ENCODE data around the gene EPN1. TPM values are rescaled to one million over a fixed set of nuclear protein-coding genes. Genes with fewer than 3 reads are reported as not detected.

Gene EPN1
- polyA plus RNA-seq, 1 donor (not counting 4 experiments of a cell fraction or from before 2014, with no cell fraction given), result 23.3 TPM

DNA sequence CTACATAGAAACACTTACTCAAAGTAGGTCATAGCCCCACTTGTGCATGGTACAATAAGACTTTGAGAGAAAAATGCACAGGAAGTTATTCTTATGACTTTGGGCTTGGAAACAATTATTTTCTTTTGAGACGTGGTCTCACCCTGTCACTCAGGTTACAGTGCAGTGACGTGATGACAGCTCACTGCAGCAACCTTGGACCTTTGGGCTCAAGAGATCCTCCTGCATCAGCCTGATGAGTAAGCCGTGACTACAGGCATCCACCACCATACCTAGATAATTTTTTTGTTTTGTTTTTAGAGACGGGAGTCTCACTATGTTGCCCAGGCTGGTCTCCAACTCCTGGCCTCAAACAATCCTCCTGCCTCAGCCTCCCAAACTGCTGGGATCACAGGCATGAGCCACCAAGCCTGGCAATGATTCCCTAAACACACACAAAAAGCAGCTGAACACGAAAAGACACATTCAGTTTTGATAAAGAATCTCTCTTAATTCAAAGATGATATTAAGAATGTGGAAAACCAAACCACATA is 45.3 kb downstream of the EPN1 start:
- Histone ChIP-seq H3K4me2 (ENCODE audit: control insufficient read depth, extremely low read depth, insufficient read depth, low read depth, low read length) (no peak overlapping the region), H4K20me1 (ENCODE audit: control insufficient read depth, extremely low read depth, insufficient read depth, low read length) (no peaks in the 10 kb centered on the region), H3K9me1 (ENCODE audit: control insufficient read depth, extremely low read depth, insufficient read depth, low read length) (no peaks in the 10 kb centered on the region), H3K27ac (ENCODE audit: control insufficient read depth, insufficient read depth, low read length) (no peak overlapping the region), H3K27me3 (ENCODE audit: control insufficient read depth, extremely low read depth, insufficient read depth, low read length) (no peaks in the 10 kb centered on the region), H3K4me3 (ENCODE audit: control insufficient read depth in 2 of 3, extremely low read depth in 1 of 3, insufficient read depth in 2 of 3, low read depth in 1 of 3, low read length in 3 of 3) (no peak overlapping the region), H3K79me2 (ENCODE audit: control insufficient read depth, insufficient read depth, low read length) (no peaks in the 10 kb centered on the region), H3K9me3 (ENCODE audit: control insufficient read depth, low read depth, low read length) (peaks cover 1% of the 10 kb centered on the region), H3K4me1 (ENCODE audit: control insufficient read depth, extremely low read depth, insufficient read depth, low read length) (no peaks in the 10 kb centered on the region), H3K9ac (ENCODE audit: control insufficient read depth, extremely low read depth, insufficient read depth, low read length) (no peak overlapping the region), H2AFZ (ENCODE audit: control insufficient read depth, low read length) (no peak overlapping the region), H3K36me3 (ENCODE audit: control insufficient read depth in 2 of 2, extremely low read depth in 1 of 2, insufficient read depth in 2 of 2, low read length in 2 of 2) (no peaks in the 10 kb centered on the region)
- FAIRE-seq (no peak), DNase-seq (ENCODE audit: low read depth, low spot score) (no peak)
- dilution Hi-C loops (cut with MboI; ENCODE audit: extremely low pct_ligation_motif_present, low sequenced_read_pairs), result no loop called here
- no peak for TF ChIP-seq CTCF (optimal IDR thresholded peaks at IDR 0.05 in 1 of 3, IDR thresholded peaks at IDR 0.05 in 1 of 3, conservative IDR thresholded peaks at IDR 0.05 in 1 of 3; ENCODE audit: extremely low read depth in 1 of 3, insufficient read depth in 2 of 3, low read length in 3 of 3)
- no peak for TF ChIP-seq EZH2 (IDR thresholded peaks at IDR 0.05; ENCODE audit: low read length)

- peaks cover 1% of the 10 kb centered on the region for H3K9me3 ChIP-seq (ENCODE audit: control insufficient read depth, low read depth, low read length)
- no peaks in the 10 kb centered on the region for H3K9me1 ChIP-seq (ENCODE audit: control insufficient read depth, extremely low read depth, insufficient read depth, low read length)
- no peak overlapping the region for H3K4me2 ChIP-seq (ENCODE audit: control insufficient read depth, extremely low read depth, insufficient read depth, low read depth, low read length)
- no peak overlapping the region for H3K4me3 ChIP-seq (ENCODE audit: control insufficient read depth in 2 of 3, extremely low read depth in 1 of 3, insufficient read depth in 2 of 3, low read depth in 1 of 3, low read length in 3 of 3)
- FAIRE-seq, result no peak
- H3K27me3 ChIP-seq (ENCODE audit: control insufficient read depth, extremely low read depth, insufficient read depth, low read length), result no peaks in the 10 kb centered on the region
- no peaks in the 10 kb centered on the region for H3K36me3 ChIP-seq (ENCODE audit: control insufficient read depth in 2 of 2, extremely low read depth in 1 of 2, insufficient read depth in 2 of 2, low read length in 2 of 2)
- no peaks in the 10 kb centered on the region for H4K20me1 ChIP-seq (ENCODE audit: control insufficient read depth, extremely low read depth, insufficient read depth, low read length)
- dilution Hi-C loops (cut with MboI; ENCODE audit: extremely low pct_ligation_motif_present, low sequenced_read_pairs), result no loop called here
- H3K79me2 ChIP-seq (ENCODE audit: control insufficient read depth, insufficient read depth, low read length), result no peaks in the 10 kb centered on the region
- DNase-seq (ENCODE audit: low read depth, low spot score), result no peak
- no peaks in the 10 kb centered on the region for H3K4me1 ChIP-seq (ENCODE audit: control insufficient read depth, extremely low read depth, insufficient read depth, low read length)
- H3K27ac ChIP-seq (ENCODE audit: control insufficient read depth, insufficient read depth, low read length), result no peak overlapping the region
- no peak overlapping the region for H2AFZ ChIP-seq (ENCODE audit: control insufficient read depth, low read length)
- TF ChIP-seq EZH2 (IDR thresholded peaks at IDR 0.05; ENCODE audit: low read length) (no peak), CTCF (optimal IDR thresholded peaks at IDR 0.05 in 1 of 3, IDR thresholded peaks at IDR 0.05 in 1 of 3, conservative IDR thresholded peaks at IDR 0.05 in 1 of 3; ENCODE audit: extremely low read depth in 1 of 3, insufficient read depth in 2 of 3, low read length in 3 of 3) (no peak)
- H3K9ac ChIP-seq (ENCODE audit: control insufficient read depth, extremely low read depth, insufficient read depth, low read length), result no peak overlapping the region
These were observed 45.8 kb downstream of the EPN1 start for GRCh38 chr19:55720801-55721200.
